ENCODE results near the gene C17orf114.

The C17orf114 gene

DNA sequence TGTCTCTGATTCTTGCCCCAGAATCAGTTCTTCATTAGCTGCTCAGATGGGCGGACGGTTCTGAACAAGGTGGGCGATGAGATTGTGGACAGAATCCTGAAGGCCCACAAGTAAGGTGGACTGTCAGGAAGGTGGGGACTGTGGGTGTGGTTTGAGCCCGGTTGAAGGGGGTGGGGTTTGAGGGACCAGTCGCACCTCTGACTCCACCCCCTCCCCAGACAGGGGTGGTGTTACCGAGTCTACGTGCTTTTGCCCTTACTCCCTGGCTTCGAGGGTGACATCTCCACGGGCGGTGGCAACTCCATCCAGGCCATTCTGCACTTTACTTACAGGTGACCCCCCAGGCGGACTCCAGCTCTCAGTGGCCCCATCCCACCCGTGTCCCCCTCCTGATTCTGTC is 16.1 kb upstream of the C17orf114 start:
- TF ChIP-seq, protein P1, sequence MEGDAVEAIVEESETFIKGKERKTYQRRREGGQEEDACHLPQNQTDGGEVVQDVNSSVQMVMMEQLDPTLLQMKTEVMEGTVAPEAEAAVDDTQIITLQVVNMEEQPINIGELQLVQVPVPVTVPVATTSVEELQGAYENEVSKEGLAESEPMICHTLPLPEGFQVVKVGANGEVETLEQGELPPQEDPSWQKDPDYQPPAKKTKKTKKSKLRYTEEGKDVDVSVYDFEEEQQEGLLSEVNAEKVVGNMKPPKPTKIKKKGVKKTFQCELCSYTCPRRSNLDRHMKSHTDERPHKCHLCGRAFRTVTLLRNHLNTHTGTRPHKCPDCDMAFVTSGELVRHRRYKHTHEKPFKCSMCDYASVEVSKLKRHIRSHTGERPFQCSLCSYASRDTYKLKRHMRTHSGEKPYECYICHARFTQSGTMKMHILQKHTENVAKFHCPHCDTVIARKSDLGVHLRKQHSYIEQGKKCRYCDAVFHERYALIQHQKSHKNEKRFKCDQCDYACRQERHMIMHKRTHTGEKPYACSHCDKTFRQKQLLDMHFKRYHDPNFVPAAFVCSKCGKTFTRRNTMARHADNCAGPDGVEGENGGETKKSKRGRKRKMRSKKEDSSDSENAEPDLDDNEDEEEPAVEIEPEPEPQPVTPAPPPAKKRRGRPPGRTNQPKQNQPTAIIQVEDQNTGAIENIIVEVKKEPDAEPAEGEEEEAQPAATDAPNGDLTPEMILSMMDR (conservative IDR thresholded peaks at IDR 0.05), result no peak
- H3K27ac ChIP-seq, result no peak overlapping the region

DNA sequence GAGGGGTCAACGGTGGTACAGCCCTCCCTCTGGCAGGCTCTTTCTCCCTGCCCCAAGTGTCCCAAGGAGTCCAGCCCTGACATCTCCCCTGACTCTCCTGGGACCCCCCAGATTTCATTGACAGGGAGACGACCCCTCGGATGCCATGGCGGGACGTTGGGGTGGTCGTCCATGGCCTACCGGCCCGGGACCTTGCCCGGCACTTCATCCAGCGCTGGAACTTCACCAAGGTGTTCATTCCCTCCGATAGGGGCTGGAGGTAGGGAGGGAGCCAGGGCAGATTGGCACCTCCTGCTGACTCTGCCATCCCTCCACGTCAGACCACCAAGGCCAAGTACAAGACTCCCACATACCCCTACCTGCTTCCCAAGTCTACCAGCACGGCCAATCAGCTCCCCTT is 14.7 kb upstream of the C17orf114 start:
- H3K27ac ChIP-seq, result no peak overlapping the region
- TF ChIP-seq, protein P1 (conservative IDR thresholded peaks at IDR 0.05), result no peak

DNA sequence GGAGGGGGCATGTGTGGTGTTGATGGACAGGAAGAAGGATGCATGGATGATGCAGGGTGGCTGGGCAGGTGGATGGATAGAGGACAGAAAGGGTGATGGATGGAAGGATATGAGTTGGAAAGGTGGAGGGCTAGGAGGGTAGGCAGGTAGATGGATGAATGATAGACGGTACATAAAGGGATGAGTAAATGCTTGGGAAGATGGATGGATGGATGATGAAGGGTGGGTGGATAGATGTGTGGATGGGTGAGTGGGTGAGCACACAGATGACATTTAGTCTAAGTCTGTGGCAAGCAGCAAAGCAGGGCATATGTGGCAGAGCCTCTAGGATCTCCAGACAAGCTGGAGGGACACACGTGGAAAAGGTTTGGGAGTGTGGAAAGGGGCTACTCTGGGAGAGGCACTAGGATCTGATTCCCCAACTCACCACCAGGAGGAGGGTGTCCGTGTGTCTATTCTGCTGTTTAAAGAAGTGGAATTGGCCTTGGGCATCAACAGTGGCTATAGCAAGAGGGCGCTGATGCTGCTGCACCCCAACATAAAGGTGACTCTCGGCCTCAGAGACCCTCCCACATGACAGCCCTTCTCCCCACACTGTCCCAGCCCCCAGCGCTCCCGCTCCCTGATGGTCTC is 13.0 kb upstream of the C17orf114 start:
- TF ChIP-seq, protein P1 (conservative IDR thresholded peaks at IDR 0.05), result no peak; the same call in 1 of the 2 replicates
- no peak overlapping the region for H3K27ac ChIP-seq

DNA sequence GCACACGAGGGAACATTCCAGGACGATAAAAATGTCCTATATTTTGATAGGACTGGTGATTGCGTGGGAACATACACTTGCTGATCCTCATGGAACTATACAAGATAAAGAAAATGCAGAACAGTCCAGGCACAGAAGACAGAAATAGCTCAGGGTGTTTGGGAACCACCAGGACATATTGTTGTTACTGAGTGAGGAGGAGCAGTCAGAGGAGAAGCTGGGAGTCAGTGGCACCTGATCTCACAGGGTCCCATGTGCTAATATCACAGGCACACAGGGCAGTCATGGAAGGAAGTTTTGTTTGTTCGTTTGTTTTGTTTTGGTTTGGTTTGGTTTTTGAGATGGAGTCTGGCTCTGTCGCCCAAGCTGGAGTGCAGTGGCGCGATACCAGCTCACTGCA is 10.6 kb upstream of the C17orf114 start:
- TF ChIP-seq, protein P1 (conservative IDR thresholded peaks at IDR 0.05), result no peak
- no peak overlapping the region for H3K27ac ChIP-seq

DNA sequence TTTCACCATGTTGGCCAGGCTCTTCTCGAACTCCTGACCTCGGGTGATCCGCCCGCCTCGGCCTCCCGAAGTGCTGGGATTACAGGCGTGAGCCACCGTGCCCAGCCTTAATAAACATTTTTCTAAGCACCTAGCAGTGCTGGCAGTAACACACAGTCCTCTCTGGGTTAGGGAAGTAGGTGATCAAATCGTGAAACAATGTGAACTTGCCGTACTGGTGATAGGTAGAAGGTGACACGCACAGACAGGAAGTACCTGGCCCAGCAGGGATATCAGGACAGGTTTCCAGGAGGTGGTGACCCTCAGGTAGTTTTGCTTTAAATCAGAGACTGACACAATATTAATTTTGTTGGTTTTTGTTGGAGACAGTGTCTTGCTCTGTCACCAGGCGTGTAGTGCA is 9.3 kb upstream of the C17orf114 start:
- TF ChIP-seq, protein P1 (conservative IDR thresholded peaks at IDR 0.05), result no peak
- H3K27ac ChIP-seq, result no peak overlapping the region

DNA sequence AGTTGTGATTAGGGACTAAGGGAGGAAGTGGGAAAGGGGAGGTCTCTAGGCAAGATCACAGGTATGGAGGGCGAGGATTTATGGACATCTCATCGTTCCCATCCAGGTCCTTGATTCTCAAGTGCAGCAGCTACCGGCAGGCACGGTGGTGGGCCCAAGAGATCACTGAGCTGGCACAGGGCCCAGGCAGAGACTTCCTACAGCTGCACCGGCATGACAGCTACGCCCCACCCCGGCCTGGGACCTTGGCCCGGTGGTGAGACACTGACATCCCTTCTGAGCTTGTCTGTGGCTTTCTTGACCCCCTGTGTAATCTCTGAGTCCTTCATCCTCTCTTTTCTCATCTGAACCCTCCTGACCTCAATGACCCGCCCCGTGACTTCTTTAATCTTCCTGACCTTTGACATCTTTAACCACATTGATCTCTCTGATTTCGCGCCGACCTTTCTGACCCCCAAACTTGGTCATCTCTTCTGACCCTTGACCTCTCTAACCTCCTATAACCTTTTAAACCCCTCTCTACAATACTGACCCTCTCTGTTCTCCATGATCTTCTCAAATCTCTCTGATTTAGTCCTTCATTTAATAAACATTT is 8.7 kb upstream of the C17orf114 start:
- H3K27ac ChIP-seq, result no peak overlapping the region
- TF ChIP-seq, protein P1 (conservative IDR thresholded peaks at IDR 0.05), result no peak

DNA sequence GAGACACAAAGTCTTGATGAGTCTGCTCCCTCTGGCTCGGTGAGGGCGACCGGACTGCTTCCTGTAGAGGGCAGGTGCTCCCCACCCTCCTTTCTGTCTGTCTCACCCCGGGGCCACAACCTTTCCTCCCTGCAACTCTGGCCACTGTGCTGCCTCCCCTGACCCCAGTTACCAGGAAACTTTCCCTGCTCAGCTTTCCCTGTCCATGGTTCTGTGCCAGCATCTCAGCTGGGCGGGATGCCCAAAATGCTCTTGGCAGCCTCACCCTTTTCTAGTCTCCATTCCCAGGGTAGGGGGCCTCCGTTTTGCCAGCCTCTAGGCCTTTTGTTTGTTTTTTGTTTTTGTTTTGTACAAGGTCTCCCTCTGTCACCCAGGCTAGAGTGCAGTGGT is 6.2 kb upstream of the C17orf114 start:
- TF ChIP-seq, protein P1 (conservative IDR thresholded peaks at IDR 0.05), result no peak
- H3K27ac ChIP-seq, result no peak overlapping the region
